Esophagus squamous epithelium (tissue), 4 donors: ENCODE measurements around the gene EPC2.

ENCODE experiments used
- POLR2A ChIP-seq, 4 donors: fragments of 450-650 bp; IDR thresholded peaks; one replicate each; pipeline ENCODE4 v1.6.1; 2017; ENCODE audit warnings: antibody characterized with exemption in 4 of 4, mild to moderate bottlenecking in 4 of 4, moderate library complexity in 3 of 4
- TF ChIP-seq, protein P1 (sequence below), 6 experiments: fragments of 450-650 bp in 4 of 6; fragments of 200-600 bp in 2 of 6; sonication (generic) in 2 of 6; IDR thresholded peaks; one replicate each; pipeline ENCODE4 v1.5.1; 2016 to 2019; ENCODE audit warnings: antibody characterized with exemption in 6 of 6, mild to moderate bottlenecking in 4 of 6, moderate library complexity in 4 of 6

DNA sequence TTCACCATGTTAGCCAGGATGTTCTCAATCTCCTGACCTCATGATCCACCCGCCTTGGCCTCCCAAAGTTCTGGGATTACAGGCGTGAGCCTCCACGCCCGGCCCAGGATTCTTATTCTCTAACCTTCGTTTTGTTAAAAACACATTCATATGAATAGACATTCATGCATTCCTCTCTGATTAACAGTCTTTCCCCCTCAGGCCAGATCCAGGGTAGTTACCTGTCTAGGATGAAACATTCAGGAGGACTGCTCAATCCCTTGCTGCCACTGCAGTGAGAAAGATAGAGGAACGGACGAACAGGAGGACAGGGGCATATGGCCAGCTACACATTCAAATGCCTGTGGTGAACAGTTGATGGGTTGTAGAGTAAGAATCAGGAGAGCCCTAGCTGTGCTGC, 39.6 kb upstream of the EPC2 start:
- TF ChIP-seq, protein P1, sequence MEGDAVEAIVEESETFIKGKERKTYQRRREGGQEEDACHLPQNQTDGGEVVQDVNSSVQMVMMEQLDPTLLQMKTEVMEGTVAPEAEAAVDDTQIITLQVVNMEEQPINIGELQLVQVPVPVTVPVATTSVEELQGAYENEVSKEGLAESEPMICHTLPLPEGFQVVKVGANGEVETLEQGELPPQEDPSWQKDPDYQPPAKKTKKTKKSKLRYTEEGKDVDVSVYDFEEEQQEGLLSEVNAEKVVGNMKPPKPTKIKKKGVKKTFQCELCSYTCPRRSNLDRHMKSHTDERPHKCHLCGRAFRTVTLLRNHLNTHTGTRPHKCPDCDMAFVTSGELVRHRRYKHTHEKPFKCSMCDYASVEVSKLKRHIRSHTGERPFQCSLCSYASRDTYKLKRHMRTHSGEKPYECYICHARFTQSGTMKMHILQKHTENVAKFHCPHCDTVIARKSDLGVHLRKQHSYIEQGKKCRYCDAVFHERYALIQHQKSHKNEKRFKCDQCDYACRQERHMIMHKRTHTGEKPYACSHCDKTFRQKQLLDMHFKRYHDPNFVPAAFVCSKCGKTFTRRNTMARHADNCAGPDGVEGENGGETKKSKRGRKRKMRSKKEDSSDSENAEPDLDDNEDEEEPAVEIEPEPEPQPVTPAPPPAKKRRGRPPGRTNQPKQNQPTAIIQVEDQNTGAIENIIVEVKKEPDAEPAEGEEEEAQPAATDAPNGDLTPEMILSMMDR (IDR thresholded peaks at IDR 0.05): no peak
- TF ChIP-seq POLR2A (IDR thresholded peaks at IDR 0.05): no peak
